GM23338 (cell line): ENCODE results near the gene HTR1D. TPM values are rescaled to one million over a fixed set of nuclear protein-coding genes. Genes with fewer than 3 reads are reported as not detected.

Source experiments
- ATAC-seq: fragments of 200-7000 bp; cut with Tn5 transposase; 3 replicates; pipeline ENCODE4 v1.9.1; 2020
- DNase-seq: peaks from one replicate; pipeline ENCODE4 v3.0.0-alpha.2; 2015; ENCODE audit warnings: low spot score
- H2AFZ ChIP-seq: fragments of 200-600 bp; sonication (generic); 2 replicates; pipeline ENCODE4 v1.8.0; 2016; ENCODE audit warnings: antibody characterized with exemption, mild to moderate bottlenecking, moderate library complexity
- H3F3A ChIP-seq: fragments of 200-600 bp; sonication (generic); replicated peaks from 2 replicates; pipeline ENCODE4 v1.8.0; 2017; ENCODE audit warnings: antibody characterized with exemption, mixed run types, low read depth
- H3K27ac ChIP-seq: fragments of 200-600 bp; sonication (generic); 2 replicates; pipeline ENCODE4 v1.6.1; 2016; ENCODE audit warnings: low read depth
- H3K27me3 ChIP-seq: fragments of 200-600 bp; sonication (generic); 2 replicates; pipeline ENCODE4 v1.8.0; 2016; ENCODE audit warnings: mild to moderate bottlenecking, mixed run types, moderate library complexity; ENCODE audit not compliant: insufficient read depth
- H3K36me3 ChIP-seq: fragments of 200-600 bp; sonication (generic); 2 replicates; pipeline ENCODE4 v1.8.0; 2016; ENCODE audit warnings: mild to moderate bottlenecking; ENCODE audit not compliant: insufficient read depth
- H3K4me1 ChIP-seq: fragments of 200-600 bp; sonication (generic); 2 replicates; pipeline ENCODE4 v1.8.0; 2016; ENCODE audit warnings: mild to moderate bottlenecking, moderate library complexity; ENCODE audit not compliant: insufficient read depth
- H3K4me2 ChIP-seq: fragments of 200-600 bp; sonication (generic); 2 replicates; pipeline ENCODE4 v1.7.1; 2017; ENCODE audit warnings: mixed run types
- H3K4me3 ChIP-seq: fragments of 200-600 bp; sonication (generic); 2 replicates; pipeline ENCODE4 v1.6.1; 2016; ENCODE audit warnings: mixed run types
- H3K79me2 ChIP-seq: fragments of 200-600 bp; sonication (generic); replicated peaks from 2 replicates; pipeline ENCODE4 v1.8.0; 2017; ENCODE audit warnings: mild to moderate bottlenecking; ENCODE audit not compliant: insufficient read depth
- H3K9me2 ChIP-seq: fragments of 200-600 bp; sonication (generic); 2 replicates; pipeline ENCODE4 v1.8.0; 2017; ENCODE audit not compliant: insufficient read depth
- H4K20me1 ChIP-seq: fragments of 200-600 bp; sonication (generic); replicated peaks from 2 replicates; pipeline ENCODE4 v1.8.0; 2017; ENCODE audit warnings: mild to moderate bottlenecking; ENCODE audit not compliant: insufficient read depth
- H3K27ac Mint-ChIP-seq: 2 replicates; pipeline ENCODE4 v1.8.0; 2020; ENCODE audit warnings: inconsistent platforms, mild to moderate bottlenecking, moderate library complexity, mixed read lengths
- H3K27me3 Mint-ChIP-seq: 3 replicates; pipeline ENCODE4 v1.8.0; 2022; ENCODE audit warnings: low read depth, mild to moderate bottlenecking, moderate library complexity, mixed read lengths, inconsistent platforms; ENCODE audit not compliant: insufficient read depth, poor library complexity
- H3K36me3 Mint-ChIP-seq: 3 replicates; pipeline ENCODE4 v1.8.0; 2021; ENCODE audit warnings: low read depth, mild to moderate bottlenecking, inconsistent platforms, moderate library complexity, mixed read lengths
- H3K4me1 Mint-ChIP-seq: 3 replicates; pipeline ENCODE4 v1.8.0; 2020; ENCODE audit warnings: mild to moderate bottlenecking, inconsistent platforms, mixed read lengths
- H3K4me3 Mint-ChIP-seq: 3 replicates; pipeline ENCODE4 v1.8.0; 2021; ENCODE audit warnings: moderate library complexity, mild to moderate bottlenecking, inconsistent platforms, mixed read lengths
- H3K9me3 Mint-ChIP-seq: 3 replicates; pipeline ENCODE4 v1.8.0; 2020; ENCODE audit warnings: moderate library complexity, mild to moderate bottlenecking, inconsistent platforms, mixed read lengths
- CREB1 ChIP-seq: fragments of 250-450 bp; sonication (Bioruptor Pico); IDR thresholded peaks from 2 replicates; pipeline ENCODE4 v1.5.0; 2020; ENCODE audit warnings: low read depth, mild to moderate bottlenecking, moderate library complexity
- EZH2 ChIP-seq: fragments of 200-600 bp; sonication (generic); IDR thresholded peaks from one replicate; pipeline ENCODE4 v1.8.0; 2017; ENCODE audit warnings: antibody characterized with exemption, mild to moderate bottlenecking, low read depth; ENCODE audit not compliant: unreplicated experiment
- NANOG ChIP-seq: IDR thresholded peaks from 2 replicates; pipeline ENCODE4 v1.6.1; 2016; ENCODE audit warnings: antibody characterized with exemption, borderline replicate concordance
- POLR2AphosphoS5 ChIP-seq: IDR thresholded peaks from 2 replicates; pipeline ENCODE4 v1.6.1; 2016; ENCODE audit warnings: antibody characterized with exemption, low read depth
- STAT1 ChIP-seq: IDR thresholded peaks from one replicate; pipeline ENCODE4 v1.6.1; 2016; ENCODE audit warnings: antibody characterized with exemption; ENCODE audit not compliant: unreplicated experiment
- ZNF114 ChIP-seq: fragments of 250-450 bp; sonication (Bioruptor Pico); IDR thresholded peaks from 2 replicates; pipeline ENCODE4 v1.5.0; 2020; ENCODE audit warnings: mild to moderate bottlenecking, moderate library complexity
- polyA plus RNA-seq: library from polyadenylated mRNA; unstranded; fragments of >200 nt; fragmentation: Nextera tagmentation; extraction: Ambion mirVana; gene quantifications from 2 replicates; pipeline ENCODE4 v1.2.1, GENCODE V29; 2016
- total RNA-seq: library from RNA; depleted of rRNA; stranded (reverse); fragments of >200 nt; shearing (Covaris generic); gene quantifications from 2 replicates; pipeline ENCODE4 v1.2.3, GENCODE V29; 2014
- TF ChIP-seq, protein P1 (sequence below): fragments of 250-450 bp; sonication (Bioruptor Pico); IDR thresholded peaks from 2 replicates; pipeline ENCODE4 v1.5.0; 2020; ENCODE audit warnings: mild to moderate bottlenecking, moderate library complexity
- TF ChIP-seq, protein P2 (sequence below), 2 experiments: fragments of 200-600 bp in 1 of 2; sonication (generic) in 1 of 2; conservative IDR thresholded peaks; 2 replicates each; pipeline versions ENCODE4 v1.5.1 to v1.6.1; 2016 to 2017; ENCODE audit warnings: antibody characterized with exemption in 2 of 2, low read depth in 2 of 2, mild to moderate bottlenecking in 2 of 2, moderate library complexity in 1 of 2
- TF ChIP-seq, protein P3 (sequence below): IDR thresholded peaks from one replicate; pipeline ENCODE4 v1.6.1; 2018; ENCODE audit warnings: antibody characterized with exemption; ENCODE audit not compliant: unreplicated experiment

Gene HTR1D
- total and polyA plus RNA-seq, 2 experiments from 2014 or later = 2.4 to 4.1 TPM

DNA sequence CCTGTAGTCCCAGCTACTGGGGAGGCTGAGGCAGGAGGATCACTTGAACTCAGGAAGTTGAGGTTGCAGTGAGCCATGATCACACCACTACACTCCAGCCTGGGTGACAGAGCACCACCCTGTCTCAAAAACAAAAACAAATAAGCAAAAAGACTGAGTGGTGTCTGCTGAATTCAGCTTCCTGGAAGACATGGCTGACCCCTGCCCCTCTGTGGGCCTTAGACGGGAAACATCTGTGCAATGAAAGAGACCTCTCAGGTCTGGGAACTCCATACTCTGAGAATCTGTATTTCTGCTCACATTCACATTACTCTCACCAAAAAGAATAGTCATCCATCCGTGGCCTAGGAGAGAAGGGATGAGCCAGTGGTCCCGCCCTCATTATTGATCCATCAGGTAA, 2.0 kb downstream of the HTR1D start (continued):
- TF ChIP-seq, protein P1, sequence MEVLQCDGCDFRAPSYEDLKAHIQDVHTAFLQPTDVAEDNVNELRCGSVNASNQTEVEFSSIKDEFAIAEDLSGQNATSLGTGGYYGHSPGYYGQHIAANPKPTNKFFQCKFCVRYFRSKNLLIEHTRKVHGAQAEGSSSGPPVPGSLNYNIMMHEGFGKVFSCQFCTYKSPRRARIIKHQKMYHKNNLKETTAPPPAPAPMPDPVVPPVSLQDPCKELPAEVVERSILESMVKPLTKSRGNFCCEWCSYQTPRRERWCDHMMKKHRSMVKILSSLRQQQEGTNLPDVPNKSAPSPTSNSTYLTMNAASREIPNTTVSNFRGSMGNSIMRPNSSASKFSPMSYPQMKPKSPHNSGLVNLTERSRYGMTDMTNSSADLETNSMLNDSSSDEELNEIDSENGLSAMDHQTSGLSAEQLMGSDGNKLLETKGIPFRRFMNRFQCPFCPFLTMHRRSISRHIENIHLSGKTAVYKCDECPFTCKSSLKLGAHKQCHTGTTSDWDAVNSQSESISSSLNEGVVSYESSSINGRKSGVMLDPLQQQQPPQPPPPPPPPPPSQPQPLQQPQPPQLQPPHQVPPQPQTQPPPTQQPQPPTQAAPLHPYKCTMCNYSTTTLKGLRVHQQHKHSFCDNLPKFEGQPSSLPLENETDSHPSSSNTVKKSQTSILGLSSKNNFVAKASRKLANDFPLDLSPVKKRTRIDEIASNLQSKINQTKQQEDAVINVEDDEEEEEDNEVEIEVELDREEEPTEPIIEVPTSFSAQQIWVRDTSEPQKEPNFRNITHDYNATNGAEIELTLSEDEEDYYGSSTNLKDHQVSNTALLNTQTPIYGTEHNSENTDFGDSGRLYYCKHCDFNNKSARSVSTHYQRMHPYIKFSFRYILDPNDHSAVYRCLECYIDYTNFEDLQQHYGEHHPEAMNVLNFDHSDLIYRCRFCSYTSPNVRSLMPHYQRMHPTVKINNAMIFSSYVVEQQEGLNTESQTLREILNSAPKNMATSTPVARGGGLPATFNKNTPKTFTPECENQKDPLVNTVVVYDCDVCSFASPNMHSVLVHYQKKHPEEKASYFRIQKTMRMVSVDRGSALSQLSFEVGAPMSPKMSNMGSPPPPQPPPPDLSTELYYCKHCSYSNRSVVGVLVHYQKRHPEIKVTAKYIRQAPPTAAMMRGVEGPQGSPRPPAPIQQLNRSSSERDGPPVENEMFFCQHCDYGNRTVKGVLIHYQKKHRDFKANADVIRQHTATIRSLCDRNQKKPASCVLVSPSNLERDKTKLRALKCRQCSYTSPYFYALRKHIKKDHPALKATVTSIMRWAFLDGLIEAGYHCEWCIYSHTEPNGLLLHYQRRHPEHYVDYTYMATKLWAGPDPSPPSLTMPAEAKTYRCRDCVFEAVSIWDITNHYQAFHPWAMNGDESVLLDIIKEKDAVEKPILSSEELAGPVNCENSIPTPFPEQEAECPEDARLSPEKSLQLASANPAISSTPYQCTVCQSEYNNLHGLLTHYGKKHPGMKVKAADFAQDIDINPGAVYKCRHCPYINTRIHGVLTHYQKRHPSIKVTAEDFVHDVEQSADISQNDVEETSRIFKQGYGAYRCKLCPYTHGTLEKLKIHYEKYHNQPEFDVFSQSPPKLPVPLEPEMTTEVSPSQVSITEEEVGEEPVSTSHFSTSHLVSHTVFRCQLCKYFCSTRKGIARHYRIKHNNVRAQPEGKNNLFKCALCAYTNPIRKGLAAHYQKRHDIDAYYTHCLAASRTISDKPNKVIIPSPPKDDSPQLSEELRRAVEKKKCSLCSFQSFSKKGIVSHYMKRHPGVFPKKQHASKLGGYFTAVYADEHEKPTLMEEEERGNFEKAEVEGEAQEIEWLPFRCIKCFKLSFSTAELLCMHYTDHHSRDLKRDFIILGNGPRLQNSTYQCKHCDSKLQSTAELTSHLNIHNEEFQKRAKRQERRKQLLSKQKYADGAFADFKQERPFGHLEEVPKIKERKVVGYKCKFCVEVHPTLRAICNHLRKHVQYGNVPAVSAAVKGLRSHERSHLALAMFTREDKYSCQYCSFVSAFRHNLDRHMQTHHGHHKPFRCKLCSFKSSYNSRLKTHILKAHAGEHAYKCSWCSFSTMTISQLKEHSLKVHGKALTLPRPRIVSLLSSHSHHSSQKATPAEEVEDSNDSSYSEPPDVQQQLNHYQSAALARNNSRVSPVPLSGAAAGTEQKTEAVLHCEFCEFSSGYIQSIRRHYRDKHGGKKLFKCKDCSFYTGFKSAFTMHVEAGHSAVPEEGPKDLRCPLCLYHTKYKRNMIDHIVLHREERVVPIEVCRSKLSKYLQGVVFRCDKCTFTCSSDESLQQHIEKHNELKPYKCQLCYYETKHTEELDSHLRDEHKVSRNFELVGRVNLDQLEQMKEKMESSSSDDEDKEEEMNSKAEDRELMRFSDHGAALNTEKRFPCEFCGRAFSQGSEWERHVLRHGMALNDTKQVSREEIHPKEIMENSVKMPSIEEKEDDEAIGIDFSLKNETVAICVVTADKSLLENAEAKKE (CRISPR knock-in tag) = no peak
- no peak for TF ChIP-seq EZH2

DNA sequence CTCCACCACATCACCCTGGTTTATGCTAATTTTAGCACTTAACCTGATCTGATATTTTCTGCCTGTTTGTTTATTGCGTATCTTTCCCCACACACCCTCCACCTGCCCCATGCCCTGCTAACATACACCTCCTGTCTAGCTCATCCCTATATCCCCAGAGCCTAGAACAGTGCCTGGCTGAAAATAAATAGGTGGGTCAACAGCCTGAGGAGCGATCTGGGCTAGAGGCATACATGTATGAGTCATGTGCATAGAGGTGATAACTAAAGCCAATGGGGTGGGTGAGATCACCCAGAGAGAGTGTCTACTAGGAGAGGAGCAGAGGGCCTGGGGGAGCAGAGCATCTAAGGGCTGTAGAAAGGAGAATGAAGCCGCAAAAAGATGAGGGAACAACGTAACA, 2.7 kb downstream of the HTR1D start:
- DNase-seq (no peak), ATAC-seq (no peak)
- TF ChIP-seq NANOG (no peak), CREB1 (CRISPR knock-in tag) (no peak)
- Histone ChIP-seq H3K4me2 (no peak overlapping the region), H3K27ac (no peak overlapping the region), H3K4me3 (no peak overlapping the region), H3K36me3 (no peaks in the 10 kb centered on the region), H3K4me1 (peaks cover 20% of the 10 kb centered on the region), H3K79me2 (peaks cover 8% of the 10 kb centered on the region; the same call in 1 of the 2 replicates), H3K27me3 (peaks cover 18% of the 10 kb centered on the region), H4K20me1 (peaks cover 2% of the 10 kb centered on the region; the same call in 1 of the 2 replicates), H2AFZ (no peak overlapping the region), H3F3A (0 out of 2 replicates have a peak, but pooled peaks cover 5% of the 10 kb centered on the region), H3K9me2 (no peaks in the 10 kb centered on the region)
- Mint-ChIP-seq H3K27me3 (peaks cover 21% of the 10 kb centered on the region), H3K36me3 (no peaks in the 10 kb centered on the region), H3K27ac (no peak overlapping the region), H3K9me3 (no peaks in the 10 kb centered on the region), H3K4me3 (no peak overlapping the region; the same call in 2 of the 3 replicates), H3K4me1 (peaks cover 21% of the 10 kb centered on the region)

DNA sequence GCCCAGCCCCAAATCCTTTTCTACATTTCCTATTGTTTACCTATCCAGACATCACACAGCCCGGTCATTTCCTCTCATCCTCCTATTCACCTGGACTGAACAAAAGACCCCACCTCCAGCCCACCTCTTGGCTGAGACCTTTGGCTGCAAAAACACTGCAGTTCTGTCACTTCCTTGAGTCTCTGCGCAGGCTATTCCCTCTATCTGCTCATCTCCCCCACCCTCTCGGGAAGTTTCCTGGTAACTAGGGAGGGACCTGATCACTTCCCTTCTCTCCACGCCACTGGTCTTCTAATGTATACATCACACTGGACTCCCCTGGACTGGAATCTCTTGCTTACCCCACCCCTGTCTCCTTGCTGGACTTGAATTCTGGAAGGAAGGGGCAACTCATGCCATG, 5.3 kb downstream of the HTR1D start:
- ATAC-seq (no peak), DNase-seq (no peak)
- Histone ChIP-seq H4K20me1 (peaks cover 2% of the 10 kb centered on the region; the same call in 1 of the 2 replicates), H3K4me2 (no peak overlapping the region), H3K27me3 (no peaks in the 10 kb centered on the region), H3K36me3 (no peaks in the 10 kb centered on the region), H3K4me3 (no peak overlapping the region), H3K27ac (no peak overlapping the region), H3K4me1 (peaks cover 16% of the 10 kb centered on the region), H3K79me2 (peaks cover 8% of the 10 kb centered on the region; the same call in 1 of the 2 replicates), H3F3A (0 out of 2 replicates have a peak, but pooled peaks cover 2% of the 10 kb centered on the region), H2AFZ (no peak overlapping the region), H3K9me2 (no peaks in the 10 kb centered on the region)
- Mint-ChIP-seq H3K4me3 (no peak overlapping the region), H3K9me3 (no peaks in the 10 kb centered on the region), H3K36me3 (no peaks in the 10 kb centered on the region), H3K27me3 (peaks cover 5% of the 10 kb centered on the region), H3K4me1 (peaks cover 18% of the 10 kb centered on the region), H3K27ac (no peak overlapping the region)
- no peak for TF ChIP-seq POLR2AphosphoS5
- no peak for TF ChIP-seq CREB1 (CRISPR knock-in tag)
- TF ChIP-seq, protein P2, sequence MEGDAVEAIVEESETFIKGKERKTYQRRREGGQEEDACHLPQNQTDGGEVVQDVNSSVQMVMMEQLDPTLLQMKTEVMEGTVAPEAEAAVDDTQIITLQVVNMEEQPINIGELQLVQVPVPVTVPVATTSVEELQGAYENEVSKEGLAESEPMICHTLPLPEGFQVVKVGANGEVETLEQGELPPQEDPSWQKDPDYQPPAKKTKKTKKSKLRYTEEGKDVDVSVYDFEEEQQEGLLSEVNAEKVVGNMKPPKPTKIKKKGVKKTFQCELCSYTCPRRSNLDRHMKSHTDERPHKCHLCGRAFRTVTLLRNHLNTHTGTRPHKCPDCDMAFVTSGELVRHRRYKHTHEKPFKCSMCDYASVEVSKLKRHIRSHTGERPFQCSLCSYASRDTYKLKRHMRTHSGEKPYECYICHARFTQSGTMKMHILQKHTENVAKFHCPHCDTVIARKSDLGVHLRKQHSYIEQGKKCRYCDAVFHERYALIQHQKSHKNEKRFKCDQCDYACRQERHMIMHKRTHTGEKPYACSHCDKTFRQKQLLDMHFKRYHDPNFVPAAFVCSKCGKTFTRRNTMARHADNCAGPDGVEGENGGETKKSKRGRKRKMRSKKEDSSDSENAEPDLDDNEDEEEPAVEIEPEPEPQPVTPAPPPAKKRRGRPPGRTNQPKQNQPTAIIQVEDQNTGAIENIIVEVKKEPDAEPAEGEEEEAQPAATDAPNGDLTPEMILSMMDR (conservative IDR thresholded peaks at IDR 0.05; ENCODE audit: low read depth in 2 of 2) = no peak
- TF ChIP-seq STAT1 = no peak
- TF ChIP-seq, protein P3, sequence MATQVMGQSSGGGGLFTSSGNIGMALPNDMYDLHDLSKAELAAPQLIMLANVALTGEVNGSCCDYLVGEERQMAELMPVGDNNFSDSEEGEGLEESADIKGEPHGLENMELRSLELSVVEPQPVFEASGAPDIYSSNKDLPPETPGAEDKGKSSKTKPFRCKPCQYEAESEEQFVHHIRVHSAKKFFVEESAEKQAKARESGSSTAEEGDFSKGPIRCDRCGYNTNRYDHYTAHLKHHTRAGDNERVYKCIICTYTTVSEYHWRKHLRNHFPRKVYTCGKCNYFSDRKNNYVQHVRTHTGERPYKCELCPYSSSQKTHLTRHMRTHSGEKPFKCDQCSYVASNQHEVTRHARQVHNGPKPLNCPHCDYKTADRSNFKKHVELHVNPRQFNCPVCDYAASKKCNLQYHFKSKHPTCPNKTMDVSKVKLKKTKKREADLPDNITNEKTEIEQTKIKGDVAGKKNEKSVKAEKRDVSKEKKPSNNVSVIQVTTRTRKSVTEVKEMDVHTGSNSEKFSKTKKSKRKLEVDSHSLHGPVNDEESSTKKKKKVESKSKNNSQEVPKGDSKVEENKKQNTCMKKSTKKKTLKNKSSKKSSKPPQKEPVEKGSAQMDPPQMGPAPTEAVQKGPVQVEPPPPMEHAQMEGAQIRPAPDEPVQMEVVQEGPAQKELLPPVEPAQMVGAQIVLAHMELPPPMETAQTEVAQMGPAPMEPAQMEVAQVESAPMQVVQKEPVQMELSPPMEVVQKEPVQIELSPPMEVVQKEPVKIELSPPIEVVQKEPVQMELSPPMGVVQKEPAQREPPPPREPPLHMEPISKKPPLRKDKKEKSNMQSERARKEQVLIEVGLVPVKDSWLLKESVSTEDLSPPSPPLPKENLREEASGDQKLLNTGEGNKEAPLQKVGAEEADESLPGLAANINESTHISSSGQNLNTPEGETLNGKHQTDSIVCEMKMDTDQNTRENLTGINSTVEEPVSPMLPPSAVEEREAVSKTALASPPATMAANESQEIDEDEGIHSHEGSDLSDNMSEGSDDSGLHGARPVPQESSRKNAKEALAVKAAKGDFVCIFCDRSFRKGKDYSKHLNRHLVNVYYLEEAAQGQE = no peak
- TF ChIP-seq ZNF114 (CRISPR knock-in tag) = no peak
